HepG2 (cell line): ENCODE measurements around the gene CHN2. TPM values are rescaled to one million over a fixed set of nuclear protein-coding genes. Genes with fewer than 3 reads are reported as not detected.

Experiments
- ATAC-seq: fragments of 200-7000 bp; cut with Tn5 transposase; 3 replicates; pipeline ENCODE4 v1.9.1; 2020; ENCODE audit warnings: mild to moderate bottlenecking, moderate library complexity
- BruUV-seq: library from RNA; stranded (reverse); fragments of 400-500 nt; replicated peaks from 2 replicates; lab custom pipeline; 2021; lab: Mats Ljungman, UMichigan
- CTCF ChIA-PET: fragments of 300-600 bp; formaldehyde crosslinking; extraction: SDS; loops from one replicate; lab custom pipeline; 2021; ENCODE audit warnings: low total read pairs, inconsistent platforms, low intra/inter-chr PET ratio; lab: Yijun Ruan, JAX
- POLR2A ChIA-PET: fragments of 350-600 bp; sonication (Branson Sonifier 250); formaldehyde crosslinking; loops from one replicate; lab custom pipeline; 2020; ENCODE audit warnings: antibody characterized with exemption, inconsistent platforms; lab: Yijun Ruan, JAX
- DNase-seq: peaks from one replicate; pipeline ENCODE4 v3.0.0-alpha.2; 2015; ENCODE audit warnings: low spot score
- FAIRE-seq: peaks from 3 replicates; lab custom pipeline; 2011; peaks lifted over from hg19 to GRCh38; lab: Jason Lieb, UNC
- H2AFZ ChIP-seq: one replicate; pipeline ENCODE4 v1.6.1; 2011; ENCODE audit warnings: low read length, inconsistent platforms
- H3K27ac ChIP-seq: fragments of 300-600 bp; 3 replicates; pipeline ENCODE4 v1.8.0; 2011; ENCODE audit warnings: mixed run types, mild to moderate bottlenecking, mixed read lengths, low read length, inconsistent platforms; ENCODE audit not compliant: insufficient read depth; ENCODE audit errors: extremely low read length
- H3K27me3 ChIP-seq, 2 experiments: fragments of 200-600 bp in 1 of 2; 2 replicates in 1 of 2; 3 replicates in 1 of 2; pipeline versions ENCODE4 v1.6.0 to v1.8.0; 2011; ENCODE audit warnings: low read length in 2 of 2, mild to moderate bottlenecking in 2 of 2, moderate library complexity in 2 of 2, inconsistent platforms in 1 of 2; ENCODE audit not compliant: insufficient read depth in 2 of 2, control insufficient read depth in 1 of 2
- H3K36me3 ChIP-seq, 2 experiments: fragments of 200-600 bp in 1 of 2; replicated peaks in 1 of 2; 2 replicates in 1 of 2; 3 replicates in 1 of 2; pipeline versions ENCODE4 v1.5.1 to v1.8.0; 2011; ENCODE audit warnings: low read length in 2 of 2, inconsistent platforms in 1 of 2; ENCODE audit not compliant: insufficient read depth in 2 of 2, control insufficient read depth in 1 of 2
- H3K4me1 ChIP-seq: 2 replicates; pipeline ENCODE4 v1.5.1; 2012; ENCODE audit warnings: low read length, inconsistent platforms; ENCODE audit not compliant: insufficient read depth
- H3K4me2 ChIP-seq: 2 replicates; pipeline ENCODE4 v1.6.0; 2011; ENCODE audit warnings: low read depth, low read length, inconsistent platforms
- H3K4me3 ChIP-seq, 3 experiments: fragments of 200-600 bp in 1 of 3; sonication (generic), shearing (Covaris generic) in 1 of 3; replicated peaks in 1 of 3; 2 replicates each; pipeline ENCODE4 v1.5.1; 2011 to 2016; ENCODE audit warnings: low read length in 3 of 3, inconsistent platforms in 2 of 3, low read depth in 2 of 3, mild to moderate bottlenecking in 2 of 3, control low read depth in 1 of 3, mixed read lengths in 1 of 3; ENCODE audit not compliant: insufficient read depth in 1 of 3
- H3K79me2 ChIP-seq: one replicate; pipeline ENCODE4 v1.6.1; 2011; ENCODE audit warnings: low read length, inconsistent platforms; ENCODE audit not compliant: insufficient read depth
- H3K9ac ChIP-seq: 2 replicates; pipeline ENCODE4 v1.6.0; 2011; ENCODE audit warnings: mild to moderate bottlenecking, low read depth, low read length, inconsistent platforms; ENCODE audit not compliant: insufficient read depth
- H3K9me3 ChIP-seq: 2 replicates; pipeline ENCODE4 v1.5.1; 2012; ENCODE audit warnings: mild to moderate bottlenecking, low read length
- H4K20me1 ChIP-seq: 2 replicates; pipeline ENCODE4 v1.6.0; 2011; ENCODE audit warnings: inconsistent platforms, mild to moderate bottlenecking, low read length, moderate library complexity; ENCODE audit not compliant: insufficient read depth
- CREBL2 ChIP-seq: sonication (generic); formaldehyde crosslinking; IDR thresholded peaks from 2 replicates; pipeline ENCODE4 v1.8.1; 2023; ENCODE audit warnings: missing genetic modification reagents, mild to moderate bottlenecking, borderline replicate concordance
- DRAP1 ChIP-seq: IDR thresholded peaks from 2 replicates; pipeline ENCODE4 v1.6.1; 2016; ENCODE audit warnings: missing genetic modification reagents, missing compliant biosample characterization
- ETS1 ChIP-seq: sonication (generic); formaldehyde crosslinking; IDR thresholded peaks from 2 replicates; pipeline ENCODE4 v1.4.0; 2020; ENCODE audit warnings: missing genetic modification reagents
- KMT2A ChIP-seq: sonication (generic); formaldehyde crosslinking; IDR thresholded peaks from 2 replicates; pipeline ENCODE4 v1.4.0; 2020; ENCODE audit warnings: missing genetic modification reagents
- SIN3B ChIP-seq: fragments of 150-350 bp; IDR thresholded peaks from 2 replicates; pipeline ENCODE4 v1.6.1; 2014; ENCODE audit warnings: low read length
- ZEB1 ChIP-seq: IDR thresholded peaks from 2 replicates; pipeline ENCODE4 v1.6.1; 2012; ENCODE audit warnings: mild to moderate bottlenecking, low read depth, inconsistent platforms; ENCODE audit not compliant: insufficient replicate concordance
- ZNF224 ChIP-seq: sonication (generic); formaldehyde crosslinking; IDR thresholded peaks from 2 replicates; pipeline ENCODE4 v1.5.0; 2020; ENCODE audit warnings: mild to moderate bottlenecking, missing genetic modification reagents
- ZNF280D ChIP-seq: sonication (generic); formaldehyde crosslinking; IDR thresholded peaks from 2 replicates; pipeline ENCODE4 v1.5.1; 2020; ENCODE audit warnings: mild to moderate bottlenecking, missing genetic modification reagents
- ZNF30 ChIP-seq: sonication (generic); formaldehyde crosslinking; IDR thresholded peaks from 2 replicates; pipeline ENCODE4 v1.5.0; 2020; ENCODE audit warnings: mild to moderate bottlenecking, missing genetic modification reagents
- ZSCAN12 ChIP-seq: sonication (generic); formaldehyde crosslinking; IDR thresholded peaks from 2 replicates; pipeline ENCODE4 v1.9.0; 2021; ENCODE audit warnings: mild to moderate bottlenecking, missing genetic modification reagents
- WGBS: methylation state at CpG from one replicate; pipeline ENCODE4 v1.1.6; 2017; ENCODE audit warnings: low lambda C conversion rate; 5-methylcytosine and 5-hydroxymethylcytosine counted together
- in situ Hi-C: cut with HindIII; loops from 2 replicates; pipeline ENCODE4 v1.10.0; 2017; ENCODE audit warnings: low pct_unique_long_range_greater_than_20kb; ENCODE audit not compliant: extremely low pct_ligation_motif_present
- intact Hi-C: fragments of 100-400 bp; cut with micrococcal nuclease; formaldehyde crosslinking; loops from one replicate; pipeline ENCODE4 v1.10.0; 2022; ENCODE audit not compliant: unreplicated experiment
- polyA plus RNA-seq, 8 experiments: library from polyadenylated mRNA; depleted of rRNA in 3 of 8; stranded (reverse) in 7 of 8; unstranded in 1 of 8; fragments of >200 nt; fragmentation: Illumina TruSeq in 4 of 8; extraction: Trizol in 4 of 8; gene quantifications; 2 replicates each; pipeline versions ENCODE4 v1.2.1 to v1.2.3, GENCODE V29; 2011 to 2016; ENCODE audit warnings: low read depth in 4 of 8, missing spikeins in 1 of 8, mixed read lengths in 1 of 8; ENCODE audit not compliant: insufficient read depth in 1 of 8
- total RNA-seq, 5 experiments: library from RNA; depleted of rRNA; stranded (reverse); fragments of >200 nt; fragmentation: Illumina TruSeq; extraction: Trizol; gene quantifications; 2 replicates each; pipeline ENCODE4 v1.2.3, GENCODE V29; 2016; ENCODE audit warnings: low read depth in 1 of 5

The CHN2 gene
- total and polyA plus RNA-seq, 2 of the 13 experiments (the other 11 are each of a cell fraction or from before 2014, with no cell fraction given) = 23.5 to 30.5 TPM

- intact Hi-C loops = no loop called here
Observed at GRCh38 chr7:29379551-29379950, 185.0 kb downstream of the CHN2 start.

GRCh38 chr7:29381206-29382094, 186.9 kb downstream of the CHN2 start:
- no peaks in the 10 kb centered on the region for H4K20me1 ChIP-seq
- no peak overlapping the region for H2AFZ ChIP-seq
- CTCF ChIA-PET = no interaction called here
- H3K9me3 ChIP-seq = no peaks in the 10 kb centered on the region
- H3K4me1 ChIP-seq = peaks cover 33% of the 10 kb centered on the region
- no peak overlapping the region for H3K9ac ChIP-seq
- no peak for TF ChIP-seq ZNF280D (CRISPR knock-in tag)
- TF ChIP-seq ETS1 (CRISPR knock-in tag) = no peak
- TF ChIP-seq ZEB1 = no peak
- no peak for TF ChIP-seq DRAP1 (CRISPR knock-in tag)
- TF ChIP-seq ZSCAN12 = no peak
- no peak for TF ChIP-seq ZNF224 (CRISPR knock-in tag)
- TF ChIP-seq SIN3B = no peak
- WGBS = 92% methylated on average over 5 of the region's 5 CpGs
- no peaks in the 10 kb centered on the region for H3K27me3 ChIP-seq
- H3K36me3 ChIP-seq = peaks cover 2 to 19% of the 10 kb centered on the region in 2 experiments; a peak in 4 of 5 replicates
- no peak for DNase-seq
- peaks cover 4% of the 10 kb centered on the region for H3K79me2 ChIP-seq
- BruUV-seq = no TSS peak
- H3K4me3 ChIP-seq = no peak overlapping the region
- FAIRE-seq = no peak
- no peak overlapping the region for H3K27ac ChIP-seq
- no peak for ATAC-seq
- POLR2A ChIA-PET = no interaction called here
- H3K4me2 ChIP-seq = no peak overlapping the region
- intact Hi-C loops = no loop called here
- in situ Hi-C loops = no loop called here

More at GRCh38 chr7:29379551-29379950, 185.0 kb downstream of the CHN2 start:
- Histone ChIP-seq H4K20me1 (no peaks in the 10 kb centered on the region; the same call in 1 of the 2 replicates), H2AFZ (no peak overlapping the region), H3K4me3 (no peak overlapping the region), H3K79me2 (no peaks in the 10 kb centered on the region), H3K27ac (no peak overlapping the region), H3K27me3 (no peaks in the 10 kb centered on the region), H3K4me2 (no peak overlapping the region), H3K36me3 (peaks cover 2 to 20% of the 10 kb centered on the region in 2 experiments; a peak in 3 of 5 replicates), H3K9ac (no peak overlapping the region), H3K4me1 (peaks cover 36% of the 10 kb centered on the region), H3K9me3 (no peaks in the 10 kb centered on the region)
- TF ChIP-seq ZNF30 (CRISPR knock-in tag) (no peak), CREBL2 (no peak), KMT2A (CRISPR knock-in tag) (no peak)
- in situ Hi-C loops = no loop called here
- no peak for FAIRE-seq
- 91% methylated on average over 2 of the region's 2 CpGs for WGBS
- DNase-seq = no peak
- ATAC-seq = no peak
- no TSS peak for BruUV-seq
- ChIA-PET CTCF (no interaction called here), POLR2A (no interaction called here)
